AG09319 (cell line): ENCODE measurements around the gene BDH1.

Experiments
- DNase-seq: peaks from one replicate; pipeline ENCODE4 v3.0.0-alpha.2; 2010; ENCODE audit warnings: low read depth; ENCODE audit errors: extremely low read depth
- TF ChIP-seq, protein P1 (sequence below): IDR thresholded peaks from 2 replicates; pipeline ENCODE4 v1.5.1; 2011; ENCODE audit warnings: low read depth, mild to moderate bottlenecking, inconsistent platforms, low read length, moderate library complexity

Gene BDH1

DNA sequence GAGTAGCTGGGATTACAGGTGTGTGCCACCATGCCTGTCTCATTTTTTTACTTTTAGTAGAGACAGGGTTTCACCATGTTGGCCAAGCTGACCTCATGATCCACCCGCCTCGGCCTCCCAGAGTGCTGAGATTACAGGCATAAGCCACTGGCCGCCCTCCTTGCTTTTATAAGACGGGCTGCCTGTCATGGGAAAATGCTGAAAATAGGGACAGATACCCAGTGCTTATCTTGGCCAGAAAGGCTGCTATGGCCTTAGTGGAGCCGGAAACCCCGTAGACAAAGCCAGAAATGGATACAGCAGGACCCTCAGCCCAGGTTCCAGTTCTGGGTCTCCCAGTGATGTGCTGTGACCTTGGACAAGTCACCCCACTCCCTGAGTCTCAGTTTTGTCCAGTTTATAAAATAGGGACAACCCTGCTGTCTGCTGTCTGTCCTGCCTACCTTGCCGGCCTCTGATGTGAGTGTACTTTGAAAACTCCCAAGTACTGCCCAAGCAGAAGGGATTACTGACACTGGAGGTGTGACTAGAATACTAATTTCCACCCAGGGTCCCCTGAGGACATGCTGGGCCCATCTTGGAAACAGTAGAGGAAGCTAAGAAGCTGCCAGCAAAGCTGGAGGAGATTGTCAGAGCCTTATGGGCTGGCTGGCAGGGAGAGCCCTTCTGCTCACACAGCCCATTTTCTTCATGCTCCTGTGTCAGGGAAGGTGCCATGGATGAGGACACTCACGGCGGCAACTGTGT is 59.6 kb downstream of the BDH1 start:
- DNase-seq, result no peak

DNA sequence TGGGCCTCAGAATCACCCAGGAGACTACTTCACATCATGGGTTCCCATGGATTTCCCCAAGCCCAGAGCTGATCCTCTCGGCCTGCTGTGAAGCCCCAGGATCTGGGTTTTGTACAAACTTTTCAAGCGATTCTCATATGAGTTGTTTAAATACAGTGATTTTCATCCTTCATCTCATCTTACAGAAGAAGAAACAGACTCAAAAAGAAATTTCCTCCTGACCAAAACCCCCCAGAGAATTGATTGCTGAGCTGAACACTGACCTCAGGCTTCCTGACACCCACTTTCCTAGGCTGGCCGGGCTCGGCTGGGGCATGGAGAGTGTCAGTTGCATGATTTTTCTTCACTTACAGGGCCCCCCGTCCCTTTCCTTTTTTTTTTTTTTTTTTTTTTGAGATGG is 60.3 kb downstream of the BDH1 start:
- TF ChIP-seq, protein P1, sequence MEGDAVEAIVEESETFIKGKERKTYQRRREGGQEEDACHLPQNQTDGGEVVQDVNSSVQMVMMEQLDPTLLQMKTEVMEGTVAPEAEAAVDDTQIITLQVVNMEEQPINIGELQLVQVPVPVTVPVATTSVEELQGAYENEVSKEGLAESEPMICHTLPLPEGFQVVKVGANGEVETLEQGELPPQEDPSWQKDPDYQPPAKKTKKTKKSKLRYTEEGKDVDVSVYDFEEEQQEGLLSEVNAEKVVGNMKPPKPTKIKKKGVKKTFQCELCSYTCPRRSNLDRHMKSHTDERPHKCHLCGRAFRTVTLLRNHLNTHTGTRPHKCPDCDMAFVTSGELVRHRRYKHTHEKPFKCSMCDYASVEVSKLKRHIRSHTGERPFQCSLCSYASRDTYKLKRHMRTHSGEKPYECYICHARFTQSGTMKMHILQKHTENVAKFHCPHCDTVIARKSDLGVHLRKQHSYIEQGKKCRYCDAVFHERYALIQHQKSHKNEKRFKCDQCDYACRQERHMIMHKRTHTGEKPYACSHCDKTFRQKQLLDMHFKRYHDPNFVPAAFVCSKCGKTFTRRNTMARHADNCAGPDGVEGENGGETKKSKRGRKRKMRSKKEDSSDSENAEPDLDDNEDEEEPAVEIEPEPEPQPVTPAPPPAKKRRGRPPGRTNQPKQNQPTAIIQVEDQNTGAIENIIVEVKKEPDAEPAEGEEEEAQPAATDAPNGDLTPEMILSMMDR, result no peak
- DNase-seq, result no peak

More for the DNA sequence above, 59.6 kb downstream of the BDH1 start:
- TF ChIP-seq, protein P1, result no peak

DNA sequence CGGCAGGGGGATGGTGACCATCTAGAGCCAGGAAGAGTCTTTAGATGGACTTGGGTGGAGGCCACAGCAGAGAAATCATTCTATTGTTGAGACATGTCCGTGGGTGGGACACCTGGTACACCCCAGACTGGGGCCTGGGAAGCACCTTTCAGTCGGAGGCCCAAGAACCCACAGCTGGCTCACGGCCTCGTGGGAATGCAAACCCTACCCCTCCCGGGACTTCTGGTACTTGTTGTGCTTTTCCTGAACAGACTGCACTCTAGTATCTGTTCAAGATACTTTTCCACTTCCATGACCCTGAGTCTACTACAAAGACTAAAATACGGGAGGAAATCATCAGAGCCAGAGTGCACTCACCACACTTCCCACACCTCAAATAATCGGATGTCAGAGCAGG is 60.7 kb downstream of the BDH1 start:
- DNase-seq, result no peak

DNA sequence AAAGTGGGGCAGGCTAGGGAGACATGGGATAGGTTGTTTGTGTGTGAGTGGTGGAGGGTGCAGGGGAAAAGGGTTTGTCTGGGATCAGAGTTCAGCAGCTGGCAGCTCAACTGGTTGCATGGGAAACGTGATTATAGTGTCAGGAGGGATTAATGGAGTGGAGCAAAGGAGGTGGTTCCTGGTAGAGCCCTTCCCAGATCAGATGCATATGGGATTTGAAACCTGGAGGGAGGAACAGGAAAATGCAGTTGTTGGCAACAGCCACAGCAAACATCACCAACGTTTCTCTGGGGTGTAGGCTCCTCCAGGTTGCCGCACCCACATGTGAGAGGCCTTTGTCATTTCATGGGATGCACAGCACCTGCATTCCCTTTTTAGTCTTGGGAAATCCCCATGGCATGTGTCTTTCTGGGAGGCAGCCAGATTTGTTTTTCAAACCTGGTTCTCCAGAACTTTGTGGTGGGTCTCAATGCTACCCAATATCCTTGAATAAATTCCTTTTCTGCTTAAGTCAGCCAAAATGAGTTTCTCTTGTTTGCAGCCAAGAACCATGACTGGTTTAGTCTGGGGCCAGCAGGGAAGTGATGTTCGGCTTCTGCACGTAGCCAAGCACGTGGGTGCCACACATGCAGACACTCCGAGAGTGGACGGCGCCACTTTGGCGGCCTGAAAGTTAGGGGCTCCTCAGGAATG is 61.3 kb downstream of the BDH1 start:
- no peak for DNase-seq

More for the DNA sequence above, 60.7 kb downstream of the BDH1 start:
- TF ChIP-seq, protein P1, result no peak

DNA sequence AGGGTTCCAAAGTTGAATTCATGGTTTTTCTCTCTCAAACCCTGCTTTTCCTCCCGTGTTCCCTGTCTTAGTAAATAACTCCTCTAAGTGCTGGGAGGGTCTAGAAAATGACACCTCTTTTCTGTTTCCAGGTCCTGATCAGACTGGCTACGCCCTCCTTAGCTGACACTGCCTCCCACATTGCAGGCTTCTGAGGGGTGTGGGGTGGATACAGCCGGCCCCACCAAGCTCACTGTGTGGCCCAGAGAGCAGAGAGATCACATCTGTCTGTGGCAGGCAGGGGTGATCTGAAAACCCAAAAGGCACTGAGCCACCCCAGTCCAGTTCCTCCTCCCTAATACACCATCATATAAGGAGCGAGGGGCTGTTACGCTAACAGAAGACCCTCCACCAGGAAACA is 62.7 kb downstream of the BDH1 start:
- no peak for DNase-seq
- TF ChIP-seq, protein P1, result no peak

More for the DNA sequence above, 61.3 kb downstream of the BDH1 start:
- TF ChIP-seq, protein P1, result no peak

DNA sequence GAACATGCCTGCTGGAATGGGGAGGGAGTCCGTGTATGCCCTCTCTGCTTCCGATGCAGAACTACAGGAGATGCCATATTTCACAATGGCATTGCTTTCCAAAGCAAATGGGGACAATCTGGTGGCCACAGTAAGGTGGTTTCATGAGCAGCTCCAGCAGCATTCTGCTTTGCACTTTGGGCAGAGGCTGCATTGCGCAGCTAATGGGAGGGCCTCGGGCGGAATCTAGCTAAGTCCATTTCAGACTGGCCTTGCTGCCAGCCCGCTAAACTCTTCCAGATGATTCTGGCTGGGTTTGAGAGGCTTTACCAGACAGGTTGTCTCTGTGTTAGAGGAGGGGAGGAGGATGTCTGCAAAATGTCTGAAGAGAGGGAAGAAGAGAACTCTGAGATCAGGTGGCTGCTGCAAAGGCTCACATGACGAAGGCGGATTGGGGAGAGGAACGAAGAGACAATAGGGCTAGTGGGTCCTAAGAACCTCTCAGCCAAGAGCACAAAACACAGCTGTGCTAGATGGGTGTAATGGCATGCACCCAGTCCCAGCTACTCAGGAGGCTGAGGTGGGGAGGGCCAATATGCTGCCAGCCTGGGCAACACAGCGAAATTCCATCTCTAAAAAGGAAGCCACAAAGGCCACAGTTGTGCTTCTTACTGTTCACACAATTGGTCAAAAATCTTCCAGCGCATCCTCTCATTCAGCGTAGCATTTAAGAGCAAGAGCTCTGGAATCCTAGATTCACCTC is 63.7 kb downstream of the BDH1 start:
- TF ChIP-seq, protein P1, result no peak
- no peak for DNase-seq

DNA sequence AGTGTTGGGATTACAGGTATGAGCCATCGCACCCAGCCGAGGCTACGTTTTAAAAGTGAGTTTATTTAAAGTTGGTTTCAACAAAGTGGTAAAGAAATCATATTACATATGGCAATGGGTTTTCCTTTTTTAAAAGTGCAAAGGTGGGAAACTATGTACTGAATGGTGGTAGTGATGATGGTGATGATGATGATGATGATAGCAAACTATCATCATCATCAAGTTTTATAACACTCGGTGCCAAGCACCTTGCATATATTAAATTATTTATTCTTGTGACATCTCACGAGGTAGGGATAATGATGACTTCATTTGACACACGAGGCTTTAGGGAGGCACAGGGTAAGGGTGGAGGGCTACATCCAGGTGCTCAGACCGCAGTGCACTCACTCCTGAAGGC is 64.3 kb downstream of the BDH1 start:
- TF ChIP-seq, protein P1, result no peak
- no peak for DNase-seq
